ENCODE results near the gene MSRB3. TPM values are rescaled to one million over a fixed set of nuclear protein-coding genes. Genes with fewer than 3 reads are reported as not detected.
"Not testable (repeated sequence)": the region's sequence is repeated elsewhere in the genome, so short reads cannot be mapped to it uniquely, and the experiment has no call there.

MSRB3 gene
- total RNA-seq, 1 experiment from 2014 or later = 5.9 TPM

- TF ChIP-seq EZH2 (IDR thresholded peaks at IDR 0.05; ENCODE audit: low read length, unreplicated experiment) (no peak), CTCF (conservative IDR thresholded peaks at IDR 0.05; ENCODE audit: low read depth, low read length) (no peak), EZH2phosphoT487 (IDR thresholded peaks at IDR 0.05; ENCODE audit: borderline replicate concordance, low read length) (no peak)
- no peak for ATAC-seq
- Histone ChIP-seq H3K4me1 (ENCODE audit: insufficient read depth, low read length) (no peaks in the 10 kb centered on the region), H3K27ac (ENCODE audit: low read length) (no peak overlapping the region), H2AFZ (ENCODE audit: low read length) (no peak overlapping the region), H3K79me2 (ENCODE audit: low read length) (no peaks in the 10 kb centered on the region), H3K4me2 (ENCODE audit: low read length) (no peak overlapping the region), H4K20me1 (ENCODE audit: low read length) (no peaks in the 10 kb centered on the region), H3K9ac (ENCODE audit: low read length) (no peak overlapping the region), H3F3A (ENCODE audit: low read length, unreplicated experiment) (no peaks in the 10 kb centered on the region), H3K27me3 (ENCODE audit: low read length) (no peaks in the 10 kb centered on the region), H3K4me3 (ENCODE audit: low read length) (no peak overlapping the region), H3K9me3 (ENCODE audit: low read length) (no peaks in the 10 kb centered on the region), H3K36me3 (ENCODE audit: low read depth, low read length) (no peaks in the 10 kb centered on the region), H3K9me2 (replicated peaks; ENCODE audit: low read length) (no peaks in the 10 kb centered on the region)
- no peak for DNase-seq
- no TSS peak for BruUV-seq (replicated peaks)
- POLR2A ChIA-PET (ENCODE audit: unreplicated experiment) = interaction anchor here (0.6 kb wide), 1 partner anchor 52 kb away, joined by 3 read pairs; no protein-coding TSS in a partner anchor
- intact Hi-C loops (cut with micrococcal nuclease) = no loop called here
- CTCF ChIA-PET = no interaction called here
Observed at GRCh38 chr12:65477721-65478120, 199.2 kb downstream of the MSRB3 start.

- intact Hi-C loops (cut with micrococcal nuclease); H2AFZ ChIP-seq (ENCODE audit: low read length); BruUV-seq (replicated peaks); H3K4me2 ChIP-seq (ENCODE audit: low read length); CTCF ChIA-PET; H3K4me1 ChIP-seq (ENCODE audit: insufficient read depth, low read length); H4K20me1 ChIP-seq (ENCODE audit: low read length); H3K27me3 ChIP-seq (ENCODE audit: low read length); DNase-seq; H3K27ac ChIP-seq (ENCODE audit: low read length); H3K9me3 ChIP-seq (ENCODE audit: low read length); H3K36me3 ChIP-seq (ENCODE audit: low read depth, low read length); ATAC-seq; H3K9me2 ChIP-seq (replicated peaks; ENCODE audit: low read length); POLR2A ChIA-PET (ENCODE audit: unreplicated experiment); H3K9ac ChIP-seq (ENCODE audit: low read length); H3K4me3 ChIP-seq (ENCODE audit: low read length); H3K79me2 ChIP-seq (ENCODE audit: low read length); H3F3A ChIP-seq (ENCODE audit: low read length, unreplicated experiment): not testable (repeated sequence)
Observed at GRCh38 chr12:65483891-65484516, 205.5 kb downstream of the MSRB3 start.

- intact Hi-C loops (cut with micrococcal nuclease) = no loop called here
Observed at GRCh38 chr12:65488197-65488596, 209.7 kb downstream of the MSRB3 start.

More at GRCh38 chr12:65488197-65488596, 209.7 kb downstream of the MSRB3 start:
- Histone ChIP-seq H3K36me3 (ENCODE audit: low read depth, low read length) (peaks cover 3% of the 10 kb centered on the region; the same call in 1 of the 2 replicates), H2AFZ (ENCODE audit: low read length) (no peak overlapping the region), H3K4me2 (ENCODE audit: low read length) (no peak overlapping the region), H3K4me3 (ENCODE audit: low read length) (no peak overlapping the region), H3K4me1 (ENCODE audit: insufficient read depth, low read length) (peaks cover 8% of the 10 kb centered on the region; the same call in 1 of the 2 replicates), H3K79me2 (ENCODE audit: low read length) (no peaks in the 10 kb centered on the region), H3K27me3 (ENCODE audit: low read length) (no peaks in the 10 kb centered on the region), H3K9me3 (ENCODE audit: low read length) (0 out of 2 replicates have a peak, but pooled peaks cover 8% of the 10 kb centered on the region), H3K9ac (ENCODE audit: low read length) (no peak overlapping the region), H4K20me1 (ENCODE audit: low read length) (no peaks in the 10 kb centered on the region), H3K9me2 (replicated peaks; ENCODE audit: low read length) (no peaks in the 10 kb centered on the region), H3F3A (ENCODE audit: low read length, unreplicated experiment) (no peaks in the 10 kb centered on the region), H3K27ac (ENCODE audit: low read length) (no peak overlapping the region)
- ATAC-seq (no peak), DNase-seq (no peak)
- ChIA-PET POLR2A (ENCODE audit: unreplicated experiment) (no interaction called here), CTCF (no interaction called here)
- TF ChIP-seq EZH2 (IDR thresholded peaks at IDR 0.05; ENCODE audit: low read length, unreplicated experiment) (no peak), EZH2phosphoT487 (IDR thresholded peaks at IDR 0.05; ENCODE audit: borderline replicate concordance, low read length) (no peak), CTCF (conservative IDR thresholded peaks at IDR 0.05; ENCODE audit: low read depth, low read length) (no peak)
- BruUV-seq (replicated peaks) = no TSS peak

All from PC-3 (cell line).